Mesenchymal stem cell (in vitro differentiated cells and primary cell): ENCODE measurements around the gene BANF1.
A peak's percentile ranks its signal among the peaks of the same experiment; 100 is the strongest.
"Not testable (repeated sequence)": the region's sequence is repeated elsewhere in the genome, so short reads cannot be mapped to it uniquely, and the experiment has no call there.

Experiments
- DNase-seq: peaks from one replicate; pipeline ENCODE4 v3.0.0-alpha.2; 2013
- H2AFZ ChIP-seq: one replicate; pipeline ENCODE4 v1.6.1; 2013; ENCODE audit warnings: low read depth, mild to moderate bottlenecking, control low read depth, inconsistent platforms, low read length, moderate library complexity
- H2AK5ac ChIP-seq: 2 replicates; pipeline ENCODE4 v1.6.1; 2013; ENCODE audit warnings: low read length, moderate library complexity, mild to moderate bottlenecking, inconsistent platforms; ENCODE audit not compliant: severe bottlenecking
- H2BK120ac ChIP-seq: one replicate; pipeline ENCODE4 v1.6.1; 2013; ENCODE audit warnings: low read depth, mild to moderate bottlenecking, inconsistent platforms, low read length, moderate library complexity
- H2BK12ac ChIP-seq, 2 experiments: one replicate each; pipeline ENCODE4 v1.6.1; 2013; ENCODE audit warnings: inconsistent platforms in 2 of 2, low read length in 2 of 2, mild to moderate bottlenecking in 2 of 2, moderate library complexity in 2 of 2, control low read depth in 1 of 2
- H2BK15ac ChIP-seq: one replicate; pipeline ENCODE4 v1.6.1; 2013; ENCODE audit warnings: mild to moderate bottlenecking, low read depth, inconsistent platforms; ENCODE audit not compliant: poor library complexity, severe bottlenecking
- H2BK5ac ChIP-seq: 2 replicates; pipeline ENCODE4 v1.6.1; 2013; ENCODE audit warnings: low read depth, mild to moderate bottlenecking, low read length, control low read depth, inconsistent platforms; ENCODE audit not compliant: poor library complexity, severe bottlenecking
- H3K14ac ChIP-seq, 2 experiments: one replicate each; pipeline ENCODE4 v1.6.1; 2013; ENCODE audit warnings: inconsistent platforms in 2 of 2, low read length in 2 of 2, control low read depth in 1 of 2, mild to moderate bottlenecking in 1 of 2, moderate library complexity in 1 of 2
- H3K18ac ChIP-seq, 2 experiments: one replicate each; pipeline ENCODE4 v1.6.1; 2013; ENCODE audit warnings: inconsistent platforms in 2 of 2, low read length in 2 of 2, control low read depth in 1 of 2, low read depth in 1 of 2, mild to moderate bottlenecking in 1 of 2
- H3K23ac ChIP-seq, 2 experiments: one replicate each; pipeline ENCODE4 v1.6.1; 2013; ENCODE audit warnings: inconsistent platforms in 2 of 2, low read length in 2 of 2, mild to moderate bottlenecking in 2 of 2, moderate library complexity in 2 of 2, control low read depth in 1 of 2
- H3K27ac ChIP-seq: 2 replicates; pipeline ENCODE4 v1.5.1; 2013; ENCODE audit warnings: mild to moderate bottlenecking, moderate library complexity, low read length, control low read depth, inconsistent platforms; ENCODE audit not compliant: poor library complexity, severe bottlenecking
- H3K27me3 ChIP-seq, 2 experiments: 2 replicates each; pipeline versions ENCODE4 v1.6.1 to v1.7.0; 2013; ENCODE audit warnings: low read length in 2 of 2, mild to moderate bottlenecking in 2 of 2, moderate library complexity in 2 of 2, control low read depth in 1 of 2, inconsistent platforms in 1 of 2; ENCODE audit not compliant: control insufficient read depth in 1 of 2, insufficient read depth in 1 of 2
- H3K36me3 ChIP-seq, 2 experiments: 2 replicates each; pipeline versions ENCODE4 v1.6.1 to v1.7.0; 2013; ENCODE audit warnings: low read length in 2 of 2, control low read depth in 1 of 2, inconsistent platforms in 1 of 2, low read depth in 1 of 2, mild to moderate bottlenecking in 1 of 2; ENCODE audit not compliant: insufficient read depth in 2 of 2, control insufficient read depth in 1 of 2
- H3K4ac ChIP-seq, 2 experiments: one replicate each; pipeline ENCODE4 v1.6.1; 2013; ENCODE audit warnings: inconsistent platforms in 2 of 2, low read length in 2 of 2, mild to moderate bottlenecking in 2 of 2, moderate library complexity in 2 of 2, control low read depth in 1 of 2, low read depth in 1 of 2
- H3K4me1 ChIP-seq: 2 replicates; pipeline ENCODE4 v1.6.1; 2013; ENCODE audit warnings: low read depth, low read length, control low read depth; ENCODE audit not compliant: control insufficient read depth, insufficient read depth
- H3K4me2 ChIP-seq: 2 replicates; pipeline ENCODE4 v1.6.1; 2013; ENCODE audit warnings: low read length, mild to moderate bottlenecking, inconsistent platforms; ENCODE audit not compliant: poor library complexity, severe bottlenecking
- H3K4me3 ChIP-seq, 2 experiments: 2 replicates each; pipeline versions ENCODE4 v1.5.1 to v1.7.0; 2013; ENCODE audit warnings: low read length in 2 of 2, mild to moderate bottlenecking in 2 of 2, control low read depth in 1 of 2, low read depth in 1 of 2; ENCODE audit not compliant: insufficient read depth in 1 of 2
- H3K79me1 ChIP-seq: replicated peaks from 2 replicates; pipeline ENCODE4 v1.6.1; 2013; ENCODE audit warnings: mild to moderate bottlenecking, control low read depth, low read length, inconsistent platforms; ENCODE audit not compliant: poor library complexity, severe bottlenecking
- H3K9ac ChIP-seq: 2 replicates; pipeline ENCODE4 v1.7.0; 2013; ENCODE audit warnings: mild to moderate bottlenecking, low read length, moderate library complexity
- H3K9me3 ChIP-seq: 2 replicates; pipeline ENCODE4 v1.7.0; 2013; ENCODE audit warnings: mild to moderate bottlenecking, low read length; ENCODE audit not compliant: control insufficient read depth
- H4K8ac ChIP-seq: one replicate; pipeline ENCODE4 v1.6.1; 2013; ENCODE audit warnings: inconsistent platforms, mild to moderate bottlenecking, low read length, moderate library complexity
- H4K91ac ChIP-seq: one replicate; pipeline ENCODE4 v1.6.1; 2013; ENCODE audit warnings: mild to moderate bottlenecking, low read length, inconsistent platforms
- WGBS: methylation state at CpG from one replicate; pipeline ENCODE4 v1.1.7; 2013; ENCODE audit warnings: mixed read lengths; 5-methylcytosine and 5-hydroxymethylcytosine counted together

BANF1 gene

GRCh38 chr11:66007201-66007634 is 4.9 kb downstream of the BANF1 start:
- no peak overlapping the region for H3K14ac ChIP-seq

GRCh38 chr11:66008095-66008467 is 5.8 kb downstream of the BANF1 start:
- Histone ChIP-seq H2BK15ac (no peak overlapping the region), H2BK12ac (no peak overlapping the region), H3K4me2 (no peak overlapping the region), H2BK120ac (no peak overlapping the region), H3K4me1 (peaks cover 21% of the 10 kb centered on the region), H3K18ac (no peak overlapping the region), H4K8ac (no peak overlapping the region), H3K23ac (no peak overlapping the region), H3K9ac (no peak overlapping the region), H2BK5ac (no peak overlapping the region), H2AFZ (no peak overlapping the region), H4K91ac (no peak overlapping the region), H3K27me3 (peaks cover 4 to 18% of the 10 kb centered on the region in 2 experiments), H3K36me3 (peaks cover 22 to 26% of the 10 kb centered on the region in 2 experiments), H3K9me3 (no peaks in the 10 kb centered on the region), H3K79me1 (peaks cover 7% of the 10 kb centered on the region), H2AK5ac (no peak overlapping the region), H3K14ac (no peak overlapping the region), H3K4me3 (no peak overlapping the region), H3K27ac (no peak overlapping the region), H3K4ac (no peak overlapping the region)
- WGBS = 69% methylated on average over 2 of the region's 2 CpGs
- no peak for DNase-seq

More at GRCh38 chr11:66007201-66007634, 4.9 kb downstream of the BANF1 start:
- H3K9ac ChIP-seq = no peak overlapping the region
- H3K27ac ChIP-seq = no peak overlapping the region
- H3K36me3 ChIP-seq = peaks cover 22 to 26% of the 10 kb centered on the region in 2 experiments
- no peak overlapping the region for H3K4me2 ChIP-seq
- H2AFZ ChIP-seq = no peak overlapping the region
- H3K27me3 ChIP-seq = peaks cover 4 to 10% of the 10 kb centered on the region in 2 experiments
- H2BK120ac ChIP-seq = no peak overlapping the region
- H3K23ac ChIP-seq = no peak overlapping the region
- no peak for DNase-seq
- H2BK12ac ChIP-seq = no peak overlapping the region
- WGBS = 62% methylated on average over 5 of the region's 5 CpGs
- H4K91ac ChIP-seq = no peak overlapping the region
- H2BK5ac ChIP-seq = no peak overlapping the region
- no peak overlapping the region for H3K4me3 ChIP-seq
- no peak overlapping the region for H2BK15ac ChIP-seq
- no peak overlapping the region for H2AK5ac ChIP-seq
- H3K9me3 ChIP-seq = no peaks in the 10 kb centered on the region
- H3K4me1 ChIP-seq = peaks cover 18% of the 10 kb centered on the region
- H3K79me1 ChIP-seq = peaks cover 8% of the 10 kb centered on the region
- H4K8ac ChIP-seq = no peak overlapping the region
- H3K18ac ChIP-seq = no peak overlapping the region
- H3K4ac ChIP-seq = no peak overlapping the region

DNA sequence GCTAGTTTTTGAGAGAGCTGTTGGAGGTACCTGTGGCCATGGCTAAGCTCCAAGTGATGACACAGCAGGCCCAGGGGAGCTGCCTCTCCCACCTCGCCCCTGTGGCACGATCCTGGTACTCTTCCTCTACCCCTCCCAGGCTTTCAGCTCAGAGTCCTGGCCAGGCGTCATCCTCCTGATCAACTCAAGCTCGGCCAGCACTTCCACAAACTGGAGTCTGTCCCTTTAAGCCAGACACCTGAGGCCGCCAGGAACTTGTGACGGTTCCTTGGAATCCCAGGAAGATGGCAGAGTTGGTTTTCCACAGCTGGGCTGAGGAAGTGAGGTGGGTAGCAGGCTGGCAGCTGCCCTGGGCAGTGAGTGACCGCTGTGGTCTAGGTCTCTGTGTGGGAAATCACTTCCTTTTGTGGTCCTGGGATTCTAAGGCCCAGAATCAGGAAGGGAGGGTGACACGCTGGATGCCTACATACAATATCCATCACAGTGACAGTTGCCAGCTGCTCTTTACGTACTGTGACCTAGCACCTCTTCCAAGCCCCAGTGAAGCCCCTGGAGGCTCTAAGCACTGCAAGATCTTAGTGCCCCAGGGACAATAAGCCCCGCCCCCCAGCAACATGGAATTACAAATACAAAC is 6.3 kb downstream of the BANF1 start:
- 67% methylated on average over 8 of the region's 10 CpGs for WGBS

DNA sequence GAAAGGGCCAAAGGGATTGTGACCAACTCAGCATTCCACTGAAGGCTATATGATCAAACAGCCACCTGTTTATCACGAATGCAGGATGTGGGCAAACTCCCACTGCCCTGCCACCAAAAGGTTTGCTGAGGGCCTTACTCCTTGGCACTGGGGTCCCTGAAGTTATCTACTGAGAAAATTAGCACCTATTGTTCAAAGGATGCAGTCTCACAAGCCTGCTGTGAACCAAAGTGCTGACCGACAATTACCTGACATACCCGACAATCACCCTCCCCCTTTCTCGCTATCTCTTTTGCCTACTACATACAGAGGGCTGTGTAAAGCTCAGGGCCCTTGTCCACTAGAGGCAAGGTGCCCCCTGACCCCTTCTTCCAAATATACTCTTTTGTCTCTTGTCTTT is 7.7 kb downstream of the BANF1 start:
- not testable (repeated sequence) for H3K4me3 ChIP-seq, H2BK120ac ChIP-seq, H3K18ac ChIP-seq, H3K23ac ChIP-seq, H2AK5ac ChIP-seq, H3K79me1 ChIP-seq, DNase-seq, H3K9ac ChIP-seq, H2BK12ac ChIP-seq, H3K27ac ChIP-seq, H3K4me2 ChIP-seq, H2BK5ac ChIP-seq, H2AFZ ChIP-seq, H4K8ac ChIP-seq, H3K14ac ChIP-seq, H3K4ac ChIP-seq, H2BK15ac ChIP-seq, H3K9me3 ChIP-seq, H4K91ac ChIP-seq
- Histone ChIP-seq H3K27me3 (peaks cover 4 to 20% of the 10 kb centered on the region in 2 experiments), H3K36me3 (peaks cover 11 to 14% of the 10 kb centered on the region in 2 experiments), H3K4me1 (peaks cover 20% of the 10 kb centered on the region)
- 39% methylated on average over 4 of the region's 4 CpGs for WGBS

More for the DNA sequence above, 6.3 kb downstream of the BANF1 start:
- Histone ChIP-seq H3K27ac (no peak overlapping the region), H3K9ac (no peak overlapping the region), H3K36me3 (peaks cover 22 to 25% of the 10 kb centered on the region in 2 experiments), H2AK5ac (no peak overlapping the region), H4K8ac (peak overlapping the region; percentile 45), H4K91ac (no peak overlapping the region), H3K18ac (no peak overlapping the region), H3K23ac (no peak overlapping the region), H3K79me1 (peaks cover 7% of the 10 kb centered on the region), H3K9me3 (no peaks in the 10 kb centered on the region), H3K27me3 (peaks cover 4 to 20% of the 10 kb centered on the region in 2 experiments), H3K4me1 (peaks cover 17% of the 10 kb centered on the region), H2BK120ac (no peak overlapping the region), H2AFZ (peak overlapping the region; percentile 54), H2BK5ac (no peak overlapping the region), H3K4me3 (no peak overlapping the region), H2BK15ac (no peak overlapping the region), H3K4ac (no peak overlapping the region), H3K14ac (no peak overlapping the region), H3K4me2 (no peak overlapping the region), H2BK12ac (peak overlapping the region in 1 of 2 experiments; percentile 21)
- no peak for DNase-seq
